UCSD-AML1 (cell line): ENCODE measurements around the gene CISD2.
"Not testable (repeated sequence)": the region's sequence is repeated elsewhere in the genome, so short reads cannot be mapped to it uniquely, and the experiment has no call there.

Source experiments
- DNase-seq: peaks from one replicate; lab custom pipeline; 2025; ENCODE audit not compliant: unreplicated experiment; lab: John Stamatoyannopoulos, UW

Gene CISD2

GRCh38 chr4:102849579-102850104, 19.1 kb upstream of the CISD2 start:
- DNase-seq: no peak

- DNase-seq: no peak
Measured at GRCh38 chr4:102850370-102850769, 18.4 kb upstream of the CISD2 start.

GRCh38 chr4:102858828-102859464, 9.8 kb upstream of the CISD2 start:
- DNase-seq: no peak

DNA sequence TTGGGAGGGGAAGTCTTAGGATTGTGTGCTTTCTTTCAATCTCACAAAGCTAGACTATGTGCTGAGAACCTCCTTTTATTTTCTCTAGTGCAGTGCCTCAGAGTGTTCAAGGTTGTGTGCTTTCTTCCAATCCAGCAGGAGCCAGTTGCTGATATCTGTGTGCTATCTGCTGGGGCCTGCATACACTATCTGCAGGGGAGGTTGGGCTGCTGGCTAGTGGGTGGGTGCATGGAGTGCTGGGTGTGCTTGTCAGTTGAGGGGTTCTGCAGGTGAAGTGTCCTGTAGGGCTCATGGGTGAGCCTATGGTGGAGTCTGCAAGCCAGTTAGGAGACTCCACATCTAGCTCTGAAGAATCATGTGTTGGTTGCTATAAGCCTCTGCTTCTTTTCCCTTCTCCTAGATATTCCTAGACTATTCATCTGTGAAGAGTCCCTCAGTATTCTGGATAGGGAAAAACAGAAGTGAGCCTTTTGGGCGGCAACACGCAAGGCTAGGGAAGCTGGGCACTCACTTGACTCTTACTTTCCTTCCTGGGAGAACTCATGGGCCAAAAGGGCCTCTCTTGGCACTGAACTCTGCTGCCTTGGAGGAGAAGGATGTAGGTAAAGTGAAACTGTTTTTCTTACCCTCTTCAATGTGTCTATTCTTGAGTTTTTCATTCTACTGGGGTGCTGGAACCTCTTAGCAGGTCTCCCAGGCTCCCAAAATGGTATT, 8.0 kb upstream of the CISD2 start:
- no peak for DNase-seq

DNA sequence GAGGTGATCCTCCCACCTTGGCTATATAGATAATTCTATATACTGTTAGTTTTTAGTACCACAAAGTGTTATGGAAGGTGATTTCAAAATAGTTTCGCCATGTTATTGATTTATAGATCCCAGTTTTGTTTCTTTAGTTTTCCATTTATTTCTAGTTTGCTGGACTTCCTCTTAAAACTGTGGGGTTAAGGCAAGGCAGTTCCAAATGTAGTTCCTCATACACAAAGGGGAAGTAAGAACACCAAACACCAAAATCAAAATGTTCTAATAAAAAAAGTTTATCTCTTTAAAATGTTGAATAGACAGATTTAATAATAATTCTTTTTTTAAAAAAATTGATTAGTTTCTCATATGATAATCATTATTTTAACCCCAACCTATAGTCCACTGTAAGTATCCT, 6.8 kb upstream of the CISD2 start:
- no peak for DNase-seq

- no peak for DNase-seq
Measured at GRCh38 chr4:102862747-102863146, 6.0 kb upstream of the CISD2 start.

DNA sequence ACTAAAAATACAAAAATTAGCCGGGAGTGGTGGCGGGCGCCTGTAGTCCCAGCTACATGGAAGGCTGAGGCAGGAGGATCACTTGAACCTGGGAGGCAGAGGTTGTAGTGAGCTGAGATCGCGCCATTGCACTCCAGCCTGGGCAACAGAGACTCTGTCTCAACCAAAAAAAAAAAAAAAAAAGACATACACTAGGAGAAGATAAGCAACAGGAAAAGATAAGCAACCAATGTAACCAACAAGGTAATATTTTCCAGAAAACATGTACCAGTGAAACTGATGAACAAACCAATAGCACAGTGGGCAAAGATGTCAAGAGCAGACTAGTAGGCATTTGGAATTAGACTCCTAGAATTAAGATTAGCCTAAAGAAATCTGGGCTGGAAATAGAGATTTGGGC, 3.5 kb upstream of the CISD2 start:
- not testable (repeated sequence) for DNase-seq

- peak; percentile 22 for DNase-seq
Measured at GRCh38 chr4:102867278-102868152, 1.3 kb upstream of the CISD2 start.

DNA sequence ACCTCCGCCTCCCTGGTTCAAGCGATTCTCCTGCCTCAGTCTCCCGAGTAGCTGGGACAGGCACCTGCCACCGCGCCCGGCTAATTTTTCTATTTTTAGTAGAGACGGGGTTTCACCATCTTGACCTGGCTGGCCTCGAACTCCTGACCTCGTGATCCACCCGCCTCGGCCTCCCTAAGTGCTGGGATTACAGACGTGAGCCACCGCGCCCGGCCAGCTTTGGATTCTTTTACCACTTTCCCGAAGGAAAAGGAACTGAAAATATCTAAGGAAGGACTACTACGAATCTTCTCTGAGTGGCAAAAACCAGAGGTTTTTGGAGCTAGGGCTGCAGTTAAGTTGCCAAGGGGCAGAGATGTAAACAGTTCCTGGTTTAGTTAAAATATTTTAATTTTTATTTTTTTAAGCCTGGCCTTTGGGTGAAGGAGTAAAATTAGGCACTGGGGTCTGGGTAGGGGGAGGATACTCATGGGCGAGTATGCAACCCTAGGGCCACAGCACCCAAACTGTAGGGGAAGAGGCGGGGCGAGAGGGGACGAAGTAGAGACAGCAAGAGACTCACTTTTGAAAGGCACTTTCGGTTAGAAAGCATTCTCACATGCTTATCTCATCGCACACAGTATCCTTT, 525 bp upstream of the CISD2 start:
- peak; percentile 40 for DNase-seq

DNA sequence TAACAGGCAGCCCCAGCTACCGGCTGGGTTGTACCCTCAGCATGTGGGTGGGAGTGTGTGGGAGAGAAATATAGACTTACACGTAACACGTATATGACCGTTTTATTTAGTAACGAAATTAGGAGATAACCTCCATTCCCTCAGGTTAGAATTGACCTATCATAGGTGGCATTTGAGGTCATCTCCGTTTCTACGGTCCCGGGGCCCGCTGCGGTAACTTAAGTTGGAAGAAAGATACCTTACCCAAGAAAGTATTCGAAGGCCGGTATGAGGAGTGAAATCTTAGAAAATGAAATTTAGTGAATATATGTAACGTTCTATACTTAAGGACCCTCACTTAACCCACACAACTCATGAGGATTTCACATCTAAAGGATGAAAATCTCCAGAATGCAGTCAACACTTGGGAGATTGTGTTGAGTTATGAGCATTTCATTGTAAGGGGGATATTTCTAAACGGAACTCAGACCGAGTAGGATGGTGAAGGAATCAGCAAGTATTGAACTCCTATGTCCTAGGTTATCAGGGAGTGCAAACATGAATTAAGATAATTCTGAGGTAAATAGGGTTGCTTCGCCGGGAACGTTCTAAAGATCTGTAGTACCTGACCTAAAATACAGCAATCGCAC, 891 bp downstream of the CISD2 start:
- DNase-seq: no peak

GRCh38 chr4:102871772-102872171, 3.0 kb downstream of the CISD2 start:
- DNase-seq: no peak

DNA sequence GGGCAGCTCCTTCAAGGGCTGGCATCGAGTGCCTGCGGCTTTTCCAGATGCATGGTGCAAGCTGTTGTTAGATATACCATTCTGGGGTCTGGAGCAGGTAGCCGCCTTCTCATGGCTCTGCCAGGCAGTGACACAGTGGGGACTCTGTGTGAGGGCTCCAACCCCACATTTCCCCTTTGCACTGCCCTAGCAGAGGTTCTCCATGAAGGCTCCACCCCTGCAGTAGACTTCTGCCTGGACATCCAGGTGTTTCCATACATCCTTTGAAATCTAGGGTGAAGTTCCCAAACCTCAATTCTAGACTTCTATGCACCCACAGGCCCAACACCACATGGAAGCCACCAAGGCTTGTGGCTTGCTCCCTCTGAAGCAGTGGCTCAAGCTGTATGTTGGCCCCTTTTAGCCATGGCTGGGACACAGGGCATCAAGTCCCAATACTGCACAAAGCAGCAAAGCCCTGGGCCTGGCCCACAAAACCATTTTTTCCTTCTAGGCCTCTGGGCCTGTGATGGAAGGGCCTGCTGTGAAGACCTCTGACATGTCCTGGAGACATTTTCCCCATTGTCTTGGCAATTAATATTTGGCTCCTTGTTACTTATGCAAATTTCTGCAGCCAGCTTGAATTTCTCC, 8.8 kb downstream of the CISD2 start:
- DNase-seq: not testable (repeated sequence)

DNA sequence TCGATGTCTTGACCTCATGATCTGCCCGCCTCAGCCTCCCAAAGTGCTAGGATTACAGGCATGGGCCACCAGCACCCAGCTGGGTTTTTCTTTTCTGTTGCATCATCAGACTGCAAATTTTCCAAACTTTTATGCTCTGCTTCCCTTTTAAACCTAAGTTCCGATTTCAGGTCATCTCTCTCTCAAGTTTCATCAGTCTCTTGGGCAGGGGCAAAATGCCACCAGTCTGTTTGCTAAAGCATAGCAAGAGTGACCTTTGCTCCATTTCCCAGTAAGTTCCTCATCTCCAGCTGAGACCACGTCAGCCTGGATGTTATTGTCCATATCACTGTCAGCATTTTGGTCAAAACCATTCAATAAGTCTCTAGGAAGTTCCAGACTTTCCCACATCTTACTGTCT, 9.6 kb downstream of the CISD2 start:
- not testable (repeated sequence) for DNase-seq

DNA sequence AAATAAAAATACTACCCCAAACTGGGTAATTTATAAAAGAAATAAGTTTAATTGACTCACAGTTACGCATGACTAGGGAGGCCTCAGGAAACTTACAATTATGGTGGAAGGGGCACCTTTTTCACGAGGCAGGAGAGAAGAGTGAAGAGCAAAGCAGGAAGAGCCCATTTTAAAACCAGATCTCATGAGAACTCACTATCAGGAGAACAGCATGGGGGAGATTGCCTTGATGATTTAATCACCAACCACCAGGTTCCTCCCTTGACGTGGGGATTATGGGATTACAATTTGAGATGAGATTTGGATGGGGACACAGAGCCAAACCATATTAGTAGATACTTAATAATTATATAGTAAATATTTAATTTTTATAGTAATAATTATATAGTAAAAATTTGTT, 10.1 kb downstream of the CISD2 start:
- no peak for DNase-seq

DNA sequence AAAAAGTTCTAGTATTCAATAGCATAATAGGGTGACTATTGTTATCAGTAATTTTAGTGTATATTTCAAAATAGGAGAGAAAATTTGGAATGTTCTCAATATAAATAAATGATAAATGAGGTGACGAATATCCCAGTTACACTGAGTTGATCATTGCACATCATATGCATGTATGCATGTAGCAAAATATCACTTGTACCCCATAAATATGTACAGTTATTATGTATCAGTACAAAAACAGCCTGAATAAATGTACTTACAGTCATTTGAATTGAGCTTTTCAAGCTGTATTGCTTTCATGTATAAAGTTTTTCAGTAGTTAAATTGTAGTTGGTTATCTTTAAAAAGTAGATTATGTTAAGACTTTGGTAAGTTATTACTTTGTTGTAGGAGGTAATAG, 12.6 kb downstream of the CISD2 start:
- DNase-seq: no peak

DNA sequence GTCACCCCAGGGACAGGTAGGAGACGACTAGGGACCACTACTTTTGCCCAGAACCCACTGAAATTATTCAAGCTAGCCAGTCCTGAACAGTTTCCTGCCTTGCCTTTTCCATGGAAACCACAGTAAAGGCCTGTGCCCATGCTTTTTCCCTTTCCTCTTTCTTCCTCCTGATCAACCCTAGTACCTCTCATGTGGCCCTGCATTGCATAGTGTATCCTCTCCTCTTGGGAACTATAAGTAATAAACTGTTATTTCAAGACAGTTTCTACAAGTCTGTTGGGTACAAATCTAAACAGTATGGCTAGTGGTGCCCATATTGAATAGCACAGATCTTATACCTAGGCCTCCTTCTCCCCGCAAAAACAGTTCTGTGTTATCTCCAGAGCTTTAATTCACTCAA, 14.5 kb downstream of the CISD2 start:
- no peak for DNase-seq

GRCh38 chr4:102888570-102888969, 19.8 kb downstream of the CISD2 start:
- not testable (repeated sequence) for DNase-seq

- not testable (repeated sequence) for DNase-seq
Measured at GRCh38 chr4:102889866-102890265, 21.1 kb downstream of the CISD2 start.

- not testable (repeated sequence) for DNase-seq
Measured at GRCh38 chr4:102896547-102896946, 27.8 kb downstream of the CISD2 start.

GRCh38 chr4:102897610-102898009, 28.8 kb downstream of the CISD2 start:
- not testable (repeated sequence) for DNase-seq
